Stimulated activated naive CD8-positive, alpha-beta T cell treated with anti-CD3 and anti-CD28 coated beads, Interleukin-15, Interleukin-2, amounts not matched to agents 100 U/mL and 50 U/mL, for 24 hours (primary cell): ENCODE measurements around the gene DNLZ.
"Not testable (repeated sequence)": the region's sequence is repeated elsewhere in the genome, so short reads cannot be mapped to it uniquely, and the experiment has no call there.

ENCODE experiments used
- ATAC-seq: fragments of 150-1000 bp; cut with Tn5 transposase; one replicate; pipeline ENCODE4 v1.10.0; 2021
- DNase-seq: peaks from one replicate; pipeline ENCODE4 v3.0.0; 2021

The DNLZ gene

DNA sequence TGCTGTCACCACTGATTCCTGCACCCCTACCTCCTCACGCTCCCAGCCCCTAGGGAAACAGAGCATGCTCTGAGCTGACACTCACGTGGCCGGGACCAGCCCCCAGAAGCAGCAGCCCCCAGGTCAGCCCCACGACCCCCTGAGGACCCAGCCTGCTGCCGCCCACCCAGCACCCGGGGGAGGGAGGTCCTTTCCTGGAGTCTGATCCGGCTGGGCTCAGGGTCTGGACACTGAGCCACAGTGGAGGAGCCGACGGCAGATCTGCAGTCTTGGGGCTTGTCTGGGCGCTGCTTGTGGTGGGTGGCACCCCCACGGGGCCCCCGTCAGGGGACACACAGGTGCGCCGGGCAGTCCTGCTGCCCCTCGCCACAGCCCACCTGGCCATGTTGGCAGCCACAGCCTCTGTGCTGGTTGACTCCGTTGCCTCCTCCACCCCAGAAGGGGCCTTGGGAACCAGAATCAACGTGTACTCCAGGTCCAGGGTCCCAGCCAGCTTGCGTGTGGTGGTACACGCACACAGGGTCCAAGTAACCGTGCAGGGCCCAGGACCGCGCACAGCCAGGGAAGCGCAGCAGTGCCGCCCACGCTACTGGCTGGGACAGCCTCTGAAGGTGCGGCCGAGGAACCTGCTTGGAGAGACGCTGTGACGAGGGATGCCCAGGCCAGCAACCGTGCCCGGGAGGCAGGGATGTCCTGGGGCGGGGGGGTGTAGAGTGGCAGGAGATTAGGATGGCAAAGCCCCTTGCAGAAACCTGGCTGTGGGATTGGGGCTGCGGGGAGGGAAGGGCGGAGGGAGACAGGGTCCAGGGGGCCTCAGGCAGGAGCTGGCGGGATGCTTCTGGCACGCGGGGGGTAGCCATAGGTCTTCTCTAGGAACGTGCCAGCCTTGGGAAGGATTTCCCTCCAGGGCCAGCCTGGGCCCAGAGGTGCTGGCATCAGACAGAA lies 3.5 kb downstream of the DNLZ start:
- ATAC-seq (no peak), DNase-seq (no peak)

DNA sequence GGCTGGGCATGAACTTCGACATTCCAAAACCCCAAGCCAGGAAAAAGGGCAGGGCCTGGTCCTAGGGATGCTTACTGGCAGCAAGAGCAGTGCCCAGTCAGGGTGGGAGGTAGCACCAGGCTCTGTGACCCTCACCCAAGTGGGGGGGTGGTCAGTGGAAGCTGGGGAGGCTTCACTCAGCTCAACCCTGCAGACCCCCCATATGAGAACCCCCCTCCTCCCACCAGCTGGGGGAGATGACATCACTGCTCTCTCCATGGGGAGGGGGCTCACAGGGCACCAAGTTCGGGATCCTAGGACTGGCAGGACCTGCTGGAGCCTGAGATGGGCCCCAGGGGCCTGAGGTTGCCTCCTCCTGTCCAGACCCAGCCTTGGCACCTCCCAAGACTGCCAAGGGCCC lies 4.7 kb downstream of the DNLZ start:
- no peak for DNase-seq
- no peak for ATAC-seq

GRCh38 chr9:136358016-136358415 lies 5.5 kb downstream of the DNLZ start:
- DNase-seq, result no peak
- ATAC-seq, result no peak

- DNase-seq (no peak), ATAC-seq (no peak)
These were observed 6.3 kb downstream of the DNLZ start for GRCh38 chr9:136357202-136357725.

DNA sequence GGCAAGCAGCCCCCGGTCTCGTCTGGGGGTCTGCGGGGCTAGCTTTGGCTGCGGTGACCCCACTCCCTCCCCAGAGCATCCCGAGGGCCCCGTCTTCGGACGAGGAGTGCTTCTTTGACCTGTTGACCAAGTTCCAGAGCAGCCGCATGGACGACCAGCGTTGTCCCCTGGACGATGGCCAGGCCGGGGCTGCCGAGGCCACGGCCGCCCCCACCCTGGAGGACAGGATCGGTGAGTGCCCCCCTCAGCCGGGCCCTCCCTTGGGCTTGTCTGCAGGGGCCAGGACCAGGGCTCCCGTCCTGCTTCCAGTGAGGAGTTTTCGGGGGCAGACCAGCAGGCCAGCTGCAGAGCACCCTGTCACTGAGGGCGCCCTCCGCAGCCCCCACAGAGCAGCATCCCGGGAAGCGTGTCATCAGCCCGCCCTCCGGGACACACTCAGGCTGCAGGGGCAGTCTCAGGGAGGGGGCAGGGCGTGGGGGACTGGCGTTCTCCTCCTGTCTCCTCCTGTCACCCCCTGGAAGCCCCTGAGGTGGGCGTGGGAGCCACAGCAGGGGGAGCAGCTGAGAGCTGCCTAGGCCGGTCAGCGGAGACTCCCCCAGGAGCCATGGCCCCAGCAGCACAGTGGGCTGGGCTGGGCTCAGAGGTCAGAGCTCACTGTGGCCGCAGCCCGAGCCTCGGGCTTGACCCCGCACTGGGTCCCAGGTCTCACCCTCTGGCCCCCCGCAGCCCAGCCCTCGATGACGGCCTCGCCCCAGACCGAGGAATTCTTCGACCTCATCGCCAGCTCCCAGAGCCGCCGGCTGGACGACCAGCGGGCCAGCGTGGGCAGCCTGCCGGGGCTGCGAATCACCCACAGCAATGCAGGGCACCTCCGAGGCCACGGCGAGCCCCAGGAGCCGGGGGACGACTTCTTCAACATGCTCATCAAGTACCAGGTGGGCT lies 7.7 kb downstream of the DNLZ start:
- DNase-seq (no peak), ATAC-seq (no peak)

DNA sequence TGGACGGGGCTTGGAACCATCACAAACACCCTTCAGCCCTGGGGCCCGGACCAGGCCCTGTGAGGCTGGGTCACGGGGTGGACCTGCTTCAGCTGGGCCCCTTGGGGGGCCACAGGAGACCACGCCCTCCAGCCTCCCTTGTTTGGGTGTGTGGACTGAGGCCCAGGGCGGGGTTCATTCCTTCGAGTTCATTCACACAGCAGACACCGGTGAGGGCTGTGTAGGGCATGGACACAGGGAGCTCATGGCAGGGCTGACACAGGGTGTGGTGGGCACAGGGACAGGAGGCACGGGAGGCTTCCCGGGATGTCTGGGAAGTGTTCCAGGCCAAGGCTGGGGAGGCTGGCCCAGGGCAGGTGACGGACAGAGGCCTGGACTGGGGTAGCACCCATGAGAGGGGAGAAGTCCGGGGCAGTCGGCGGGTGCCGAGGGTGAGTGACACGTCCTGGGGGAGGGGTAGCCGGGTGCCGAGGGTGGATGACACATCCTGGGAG lies 8.9 kb downstream of the DNLZ start:
- no peak for ATAC-seq
- DNase-seq, result no peak

GRCh38 chr9:136353757-136354488 lies 9.6 kb downstream of the DNLZ start:
- DNase-seq (no peak), ATAC-seq (no peak)

GRCh38 chr9:136353088-136353487 lies 10.5 kb downstream of the DNLZ start:
- no peak for ATAC-seq
- no peak for DNase-seq

GRCh38 chr9:136352682-136353081 lies 10.9 kb downstream of the DNLZ start:
- DNase-seq, result no peak
- no peak for ATAC-seq

DNA sequence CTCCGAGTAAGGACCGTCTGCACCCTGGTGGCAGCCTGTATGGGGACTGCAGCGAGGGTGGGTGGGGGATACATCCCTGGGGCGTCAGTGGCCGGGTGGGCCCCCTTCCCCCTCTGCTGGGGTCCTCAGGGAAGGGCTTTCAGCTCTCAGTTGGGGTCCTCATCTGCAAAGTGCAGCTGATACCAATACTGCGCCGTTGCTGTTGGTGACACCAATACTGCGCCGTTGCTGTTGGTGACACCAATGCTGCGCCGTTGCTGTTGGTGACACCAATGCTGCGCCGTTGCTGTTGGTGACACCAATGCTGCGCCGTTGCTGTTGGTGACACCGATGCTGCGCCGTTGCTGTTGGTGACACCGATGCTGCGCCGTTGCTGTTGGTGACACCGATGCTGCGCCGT lies 11.7 kb downstream of the DNLZ start:
- ATAC-seq, DNase-seq: not testable (repeated sequence)

GRCh38 chr9:136351252-136351800 lies 12.2 kb downstream of the DNLZ start:
- ATAC-seq, result no peak
- DNase-seq, result no peak

DNA sequence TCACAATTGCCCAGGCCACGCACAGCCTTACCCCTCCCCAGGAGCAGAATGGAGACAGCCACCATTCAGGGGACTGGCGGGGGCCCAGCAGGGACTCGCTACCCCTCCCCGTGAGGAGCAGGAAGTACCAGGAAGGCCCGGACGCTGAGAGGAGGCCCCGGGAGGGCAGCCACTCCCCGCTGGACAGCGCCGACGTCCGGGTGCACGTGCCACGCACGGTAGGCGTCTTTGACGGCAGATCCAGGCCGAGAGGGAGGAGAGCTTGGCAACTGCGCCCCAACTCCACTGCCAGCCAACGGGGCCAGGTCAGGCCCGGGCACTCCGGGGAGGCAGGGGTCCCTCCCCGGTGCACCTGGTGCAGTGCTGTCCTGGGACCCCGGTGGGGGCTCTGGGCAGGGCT lies 14.0 kb downstream of the DNLZ start:
- ATAC-seq (no peak), DNase-seq (no peak)

- ATAC-seq (no peak), DNase-seq (no peak)
These were observed 14.9 kb downstream of the DNLZ start for GRCh38 chr9:136348691-136349090.

DNA sequence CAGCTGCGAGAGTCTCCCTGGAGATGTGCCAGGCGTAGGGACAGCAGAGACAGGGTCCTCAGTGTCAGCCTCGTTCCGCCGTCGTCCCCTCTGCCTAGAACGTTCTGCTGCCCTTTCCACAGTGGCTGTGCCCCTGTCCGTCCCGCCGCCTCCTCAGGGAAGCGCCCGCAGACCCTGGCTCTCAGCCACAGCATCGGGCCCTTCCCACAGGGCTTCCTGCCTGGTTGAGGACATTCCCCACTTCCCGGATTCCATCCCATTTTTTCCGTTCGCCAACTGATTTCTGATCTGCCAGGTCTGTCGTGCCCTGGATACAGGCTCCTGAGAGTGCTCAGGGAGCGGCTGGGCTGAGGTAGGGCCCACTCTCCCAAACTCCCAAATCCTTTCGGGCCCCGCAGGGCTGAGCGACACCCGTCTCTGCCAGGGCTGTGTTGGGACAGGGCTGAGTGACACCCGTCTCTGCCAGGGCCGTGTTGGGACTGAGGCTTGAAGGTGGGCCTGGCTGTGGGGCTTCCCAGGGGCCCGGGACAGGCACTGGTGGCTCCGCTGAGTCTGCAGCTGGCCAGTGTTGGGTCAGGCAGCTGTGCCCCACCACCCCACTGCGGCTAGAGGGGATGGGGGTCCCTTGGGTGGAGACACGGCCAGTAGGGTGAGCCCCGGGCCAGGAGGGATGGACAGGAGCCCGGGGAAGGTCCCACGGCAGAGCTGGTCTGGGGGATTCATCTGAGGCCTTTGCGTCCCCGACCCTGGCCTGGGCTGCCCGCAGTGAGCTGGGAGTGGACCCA lies 15.9 kb downstream of the DNLZ start:
- DNase-seq, result no peak
- ATAC-seq, result no peak

- DNase-seq, result no peak
- ATAC-seq, result no peak
These were observed 16.5 kb downstream of the DNLZ start for GRCh38 chr9:136346927-136347465.

- ATAC-seq (no peak), DNase-seq (no peak)
These were observed 17.4 kb downstream of the DNLZ start for GRCh38 chr9:136346157-136346481.

- no peak for ATAC-seq
- DNase-seq, result no peak
These were observed 18.0 kb downstream of the DNLZ start for GRCh38 chr9:136345281-136346156.

DNA sequence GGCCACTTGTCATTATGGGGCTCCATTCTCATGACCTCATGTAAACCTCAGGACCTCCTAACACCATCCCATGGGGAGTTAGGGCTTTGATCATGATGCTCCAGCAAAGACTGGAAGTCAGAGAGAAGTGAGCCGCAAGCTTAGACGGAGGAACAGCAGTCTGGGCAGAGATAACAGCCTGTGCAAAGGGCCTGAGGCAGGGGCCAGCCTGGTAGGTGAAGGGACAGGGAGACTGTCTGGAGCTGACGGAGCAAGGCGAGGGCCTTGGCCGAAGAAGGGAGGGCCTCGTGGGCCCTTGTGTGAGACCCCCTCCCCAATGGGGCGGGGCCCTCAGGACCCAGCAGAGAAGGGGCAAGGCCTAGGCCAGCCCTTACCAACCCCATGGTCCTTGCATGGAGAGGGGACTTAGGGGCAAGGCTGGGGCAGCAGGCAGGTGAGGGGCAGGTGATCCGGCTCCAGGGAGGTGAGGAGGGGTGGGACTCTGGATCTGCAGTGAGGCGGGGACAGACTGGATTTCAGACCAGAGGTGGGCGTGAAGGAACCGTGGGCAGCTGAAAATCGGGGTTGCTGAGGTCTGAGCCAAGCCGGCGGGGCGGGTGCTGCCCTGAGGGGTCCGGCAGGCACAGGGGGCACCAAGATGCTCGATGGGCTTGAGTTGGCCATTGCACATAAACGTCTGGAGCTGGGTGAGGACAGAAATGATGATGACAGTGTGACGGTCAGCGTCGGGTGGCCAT lies 18.8 kb downstream of the DNLZ start:
- no peak for ATAC-seq
- DNase-seq, result no peak

GRCh38 chr9:136343884-136344269 lies 19.7 kb downstream of the DNLZ start:
- DNase-seq (no peak), ATAC-seq (no peak)
